SK-N-SH (cell line): ENCODE results near the gene HMGCL.

Experiments
- CTCF ChIP-seq: fragments of 200-600 bp; sonication (generic); IDR thresholded peaks from 2 replicates; pipeline ENCODE4 v1.6.1; 2017; ENCODE audit warnings: antibody characterized with exemption, mild to moderate bottlenecking, moderate library complexity
- EP300 ChIP-seq, 2 experiments: IDR thresholded peaks; 2 replicates each; pipeline versions ENCODE4 v1.4.0 to v1.6.1; 2012; ENCODE audit warnings: borderline replicate concordance in 1 of 2, low read depth in 1 of 2, low read length in 1 of 2
- EZH2phosphoT487 ChIP-seq: fragments of 200-600 bp; sonication (generic); IDR thresholded peaks from 2 replicates; pipeline ENCODE4 v1.6.1; 2017; ENCODE audit warnings: low read depth, mixed run types, mild to moderate bottlenecking, antibody characterized with exemption, moderate library complexity, borderline replicate concordance
- JUND ChIP-seq: IDR thresholded peaks from 2 replicates; pipeline ENCODE4 v1.4.0; 2012
- NRF1 ChIP-seq: IDR thresholded peaks from 2 replicates; pipeline ENCODE4 v1.6.1; 2012; ENCODE audit warnings: low read depth, mild to moderate bottlenecking, low read length
- POLR2AphosphoS5 ChIP-seq: IDR thresholded peaks from 2 replicates; pipeline ENCODE4 v1.6.1; 2012; ENCODE audit warnings: low read depth, low read length
- YY1 ChIP-seq: IDR thresholded peaks from 2 replicates; pipeline ENCODE4 v1.4.0; 2012; ENCODE audit warnings: low read depth, mild to moderate bottlenecking
- TF ChIP-seq, protein P1 (sequence below): IDR thresholded peaks from 2 replicates; pipeline ENCODE4 v1.4.0; 2012; ENCODE audit warnings: low read depth

GRCh38 chr1:23792151-23792945, 32.9 kb downstream of the HMGCL start:
- TF ChIP-seq CTCF, result no peak
- TF ChIP-seq NRF1, result no peak
- no peak for TF ChIP-seq POLR2AphosphoS5
- TF ChIP-seq YY1, result no peak
- TF ChIP-seq EP300 (IDR thresholded peaks at IDR 0.05; ENCODE audit: borderline replicate concordance in 1 of 2, low read depth in 1 of 2, low read length in 1 of 2), result no peak
- TF ChIP-seq JUND, result no peak
- TF ChIP-seq, protein P1, sequence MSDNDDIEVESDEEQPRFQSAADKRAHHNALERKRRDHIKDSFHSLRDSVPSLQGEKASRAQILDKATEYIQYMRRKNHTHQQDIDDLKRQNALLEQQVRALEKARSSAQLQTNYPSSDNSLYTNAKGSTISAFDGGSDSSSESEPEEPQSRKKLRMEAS, result no peak
- no peak for TF ChIP-seq EZH2phosphoT487
